Keratinocyte (primary cell): ENCODE results near the gene FBN1. TPM values are rescaled to one million over a fixed set of nuclear protein-coding genes. Genes with fewer than 3 reads are reported as not detected.

ENCODE experiments used
- DNase-seq: peaks from one replicate; pipeline ENCODE4 v3.0.0-alpha.2; 2011; ENCODE audit warnings: low read depth, missing footprints, low spot score
- FAIRE-seq: peaks from 2 replicates; lab custom pipeline; 2011; peaks lifted over from hg19 to GRCh38; lab: Jason Lieb, UNC
- H2AFZ ChIP-seq: 2 replicates; pipeline ENCODE4 v1.6.0; 2012; ENCODE audit warnings: low read length, control low read depth, inconsistent platforms; ENCODE audit not compliant: control insufficient read depth
- H3K27ac ChIP-seq: 2 replicates; pipeline ENCODE4 v1.5.1; 2011; ENCODE audit warnings: low read length; ENCODE audit not compliant: control insufficient read depth, insufficient read depth
- H3K27me3 ChIP-seq: 3 replicates; pipeline ENCODE4 v1.6.0; 2011; ENCODE audit warnings: low read length; ENCODE audit not compliant: control insufficient read depth, insufficient read depth; ENCODE audit errors: extremely low read depth
- H3K36me3 ChIP-seq, 2 experiments: 2 replicates in 1 of 2; 3 replicates in 1 of 2; pipeline ENCODE4 v1.5.1; 2011; ENCODE audit warnings: low read length in 2 of 2, mild to moderate bottlenecking in 1 of 2; ENCODE audit not compliant: control insufficient read depth in 2 of 2, insufficient read depth in 2 of 2; ENCODE audit errors: extremely low read depth in 1 of 2
- H3K4me1 ChIP-seq: 3 replicates; pipeline ENCODE4 v1.5.1; 2011; ENCODE audit warnings: low read length; ENCODE audit not compliant: control insufficient read depth, insufficient read depth; ENCODE audit errors: extremely low read depth
- H3K4me2 ChIP-seq: 3 replicates; pipeline ENCODE4 v1.6.0; 2011; ENCODE audit warnings: low read depth, low read length; ENCODE audit not compliant: control insufficient read depth, insufficient read depth; ENCODE audit errors: extremely low read depth
- H3K4me3 ChIP-seq, 3 experiments: fragments of 200-600 bp in 1 of 3; sonication (generic) in 1 of 3; 2 replicates in 2 of 3; 3 replicates in 1 of 3; pipeline ENCODE4 v1.5.1; 2011 to 2016; ENCODE audit warnings: low read length in 3 of 3, mild to moderate bottlenecking in 3 of 3, control low read depth in 2 of 3, inconsistent platforms in 1 of 3, low read depth in 1 of 3, mixed read lengths in 1 of 3, mixed run types in 1 of 3, moderate library complexity in 1 of 3; ENCODE audit not compliant: control insufficient read depth in 2 of 3, insufficient read depth in 2 of 3; ENCODE audit errors: extremely low read depth in 1 of 3
- H3K79me2 ChIP-seq: 2 replicates; pipeline ENCODE4 v1.6.0; 2012; ENCODE audit warnings: low read length; ENCODE audit not compliant: control insufficient read depth, insufficient read depth
- H3K9ac ChIP-seq: 3 replicates; pipeline ENCODE4 v1.6.0; 2011; ENCODE audit warnings: low read length; ENCODE audit not compliant: control insufficient read depth, insufficient read depth; ENCODE audit errors: extremely low read depth
- H3K9me1 ChIP-seq: 3 replicates; pipeline ENCODE4 v1.6.0; 2011; ENCODE audit warnings: low read length; ENCODE audit not compliant: control insufficient read depth, insufficient read depth; ENCODE audit errors: extremely low read depth
- H3K9me3 ChIP-seq: 2 replicates; pipeline ENCODE4 v1.5.1; 2012; ENCODE audit warnings: low read depth, low read length; ENCODE audit not compliant: control insufficient read depth
- H4K20me1 ChIP-seq: 3 replicates; pipeline ENCODE4 v1.6.0; 2011; ENCODE audit warnings: low read length; ENCODE audit not compliant: control insufficient read depth, insufficient read depth; ENCODE audit errors: extremely low read depth
- CTCF ChIP-seq, 3 experiments: IDR thresholded peaks in 1 of 3; conservative IDR thresholded peaks in 1 of 3; optimal IDR thresholded peaks in 1 of 3; 2 replicates in 2 of 3; 3 replicates in 1 of 3; pipeline versions ENCODE3 to v1.5.1; 2011; ENCODE audit warnings: low read length in 3 of 3, mild to moderate bottlenecking in 3 of 3, moderate library complexity in 2 of 3, control low read depth in 1 of 3, inconsistent platforms in 1 of 3; ENCODE audit not compliant: insufficient read depth in 2 of 3; ENCODE audit errors: extremely low read depth in 1 of 3
- EZH2 ChIP-seq: IDR thresholded peaks from one replicate; pipeline ENCODE4 v1.6.1; 2012; ENCODE audit warnings: inconsistent platforms, mild to moderate bottlenecking, low read length, moderate library complexity
- dilution Hi-C: fragments of 300-500 bp; cut with MboI; formaldehyde crosslinking; loops from one replicate; pipeline ENCODE4 v1.7.0; 2020; ENCODE audit warnings: low sequenced_read_pairs; ENCODE audit not compliant: extremely low pct_ligation_motif_present
- polyA plus RNA-seq, 5 experiments: library from polyadenylated mRNA; depleted of rRNA in 3 of 5; stranded (reverse) in 3 of 5; stranded (forward) in 1 of 5; unstranded in 1 of 5; fragments of >200 nt; gene quantifications; 1 replicate in 1 of 5; 2 replicates in 3 of 5; 3 replicates in 1 of 5; pipeline versions ENCODE4 v1.2.1 to v1.2.3, GENCODE V29; 2011 to 2012; ENCODE audit warnings: missing spikeins in 2 of 5, low read depth in 1 of 5, low replicate concordance in 1 of 5

The FBN1 gene
- polyA plus RNA-seq, 1 donor (not counting 4 experiments of a cell fraction or from before 2014, with no cell fraction given), result 3.5 TPM

GRCh38 chr15:48675436-48675835 is 29.9 kb upstream of the FBN1 start:
- H3K4me3 ChIP-seq, result no peak overlapping the region
- dilution Hi-C loops, result no loop called here
- H4K20me1 ChIP-seq, result no peaks in the 10 kb centered on the region

GRCh38 chr15:48674876-48675275 is 29.4 kb upstream of the FBN1 start:
- Histone ChIP-seq H3K27me3 (no peaks in the 10 kb centered on the region), H3K27ac (no peak overlapping the region), H3K9me1 (no peaks in the 10 kb centered on the region), H3K9me3 (no peaks in the 10 kb centered on the region), H3K4me1 (peaks cover 13% of the 10 kb centered on the region), H4K20me1 (no peaks in the 10 kb centered on the region), H2AFZ (no peak overlapping the region), H3K4me3 (no peak overlapping the region), H3K36me3 (no peaks in the 10 kb centered on the region), H3K4me2 (no peak overlapping the region), H3K79me2 (no peaks in the 10 kb centered on the region), H3K9ac (no peak overlapping the region)
- FAIRE-seq (no peak), DNase-seq (no peak)
- dilution Hi-C loops, result no loop called here
- TF ChIP-seq EZH2 (no peak), CTCF (optimal IDR thresholded peaks at IDR 0.05 in 1 of 3, IDR thresholded peaks at IDR 0.05 in 1 of 3, conservative IDR thresholded peaks at IDR 0.05 in 1 of 3; ENCODE audit: extremely low read depth in 1 of 3, insufficient read depth in 2 of 3, low read length in 3 of 3) (no peak)

More at GRCh38 chr15:48675436-48675835, 29.9 kb upstream of the FBN1 start:
- no peak for TF ChIP-seq CTCF (optimal IDR thresholded peaks at IDR 0.05 in 1 of 3, IDR thresholded peaks at IDR 0.05 in 1 of 3, conservative IDR thresholded peaks at IDR 0.05 in 1 of 3; ENCODE audit: extremely low read depth in 1 of 3, insufficient read depth in 2 of 3, low read length in 3 of 3)
- no peak for TF ChIP-seq EZH2
- FAIRE-seq, result no peak
- no peak for DNase-seq
- Histone ChIP-seq H2AFZ (no peak overlapping the region), H3K79me2 (no peaks in the 10 kb centered on the region), H3K9ac (no peak overlapping the region), H3K4me1 (peaks cover 19% of the 10 kb centered on the region), H3K4me2 (no peak overlapping the region), H3K27me3 (no peaks in the 10 kb centered on the region), H3K36me3 (no peaks in the 10 kb centered on the region), H3K9me3 (no peaks in the 10 kb centered on the region), H3K9me1 (no peaks in the 10 kb centered on the region), H3K27ac (no peak overlapping the region)
